GM18507 (cell line): ENCODE results near the gene CROT.
A peak's percentile ranks its signal among the peaks of the same experiment; 100 is the strongest.

Source experiments
- DNase-seq: peaks from one replicate; pipeline ENCODE4 v3.0.0; 2011; ENCODE audit warnings: low read depth; ENCODE audit not compliant: insufficient read length; ENCODE audit errors: extremely low spot score
- FAIRE-seq: peaks from 2 replicates; lab custom pipeline; 2011; peaks lifted over from hg19 to GRCh38; lab: Jason Lieb, UNC

CROT gene

GRCh38 chr7:87339373-87339897, 6.0 kb upstream of the CROT start:
- FAIRE-seq = no peak

GRCh38 chr7:87341441-87341840, 4.0 kb upstream of the CROT start:
- FAIRE-seq (no peak), DNase-seq (no peak)

More at GRCh38 chr7:87339373-87339897, 6.0 kb upstream of the CROT start:
- no peak for DNase-seq

GRCh38 chr7:87342231-87342630, 3.2 kb upstream of the CROT start:
- no peak for FAIRE-seq
- DNase-seq = no peak

- FAIRE-seq = no peak
- no peak for DNase-seq
Measured at GRCh38 chr7:87344446-87344845, 1.0 kb upstream of the CROT start.

GRCh38 chr7:87345962-87346371, 503 bp downstream of the CROT start:
- FAIRE-seq (peak; percentile 75), DNase-seq (no peak)

GRCh38 chr7:87347207-87347606, 1.7 kb downstream of the CROT start:
- no peak for FAIRE-seq
- no peak for DNase-seq

GRCh38 chr7:87347664-87348063, 2.2 kb downstream of the CROT start:
- no peak for FAIRE-seq

GRCh38 chr7:87354749-87355148, 9.3 kb downstream of the CROT start:
- FAIRE-seq (no peak), DNase-seq (no peak)

More at GRCh38 chr7:87347664-87348063, 2.2 kb downstream of the CROT start:
- DNase-seq = no peak

GRCh38 chr7:87356448-87356847, 11.0 kb downstream of the CROT start:
- DNase-seq = no peak
- no peak for FAIRE-seq

GRCh38 chr7:87359366-87359765, 13.9 kb downstream of the CROT start:
- DNase-seq (no peak), FAIRE-seq (peak; percentile 41)

- DNase-seq (no peak), FAIRE-seq (peak; percentile 9)
Measured at GRCh38 chr7:87361320-87361719, 15.9 kb downstream of the CROT start.

GRCh38 chr7:87363342-87363741, 17.9 kb downstream of the CROT start:
- DNase-seq = no peak
- no peak for FAIRE-seq

- DNase-seq = no peak
- no peak for FAIRE-seq
Measured at GRCh38 chr7:87364246-87364645, 18.8 kb downstream of the CROT start.

- FAIRE-seq (no peak), DNase-seq (no peak)
Measured at GRCh38 chr7:87369216-87369615, 23.8 kb downstream of the CROT start.

GRCh38 chr7:87370660-87371180, 25.3 kb downstream of the CROT start:
- FAIRE-seq (no peak), DNase-seq (no peak)

- FAIRE-seq = no peak
- DNase-seq = no peak
Measured at GRCh38 chr7:87375662-87376435, 30.4 kb downstream of the CROT start.

GRCh38 chr7:87380905-87381304, 35.4 kb downstream of the CROT start:
- FAIRE-seq (no peak), DNase-seq (no peak)

- DNase-seq (no peak), FAIRE-seq (no peak)
Measured at GRCh38 chr7:87391020-87391701, 45.7 kb downstream of the CROT start.

- FAIRE-seq = no peak
- no peak for DNase-seq
Measured at GRCh38 chr7:87395442-87396020, 50.1 kb downstream of the CROT start.

- FAIRE-seq (no peak), DNase-seq (no peak)
Measured at GRCh38 chr7:87398446-87398845, 53.0 kb downstream of the CROT start.
